ENCODE measurements around the gene EFCAB6. TPM values are rescaled to one million over a fixed set of nuclear protein-coding genes. Genes with fewer than 3 reads are reported as not detected.

Gene EFCAB6
- polyA plus RNA-seq, 4 donors = 0.34 to 1.9 TPM; not detected in 2

- 88 to 98% (median 96%) methylated on average over 1 of the region's 1 CpG for WGBS, 3 donors
- Histone ChIP-seq H3K4me1 (ENCODE audit: control insufficient read depth in 3 of 3, insufficient read depth in 2 of 3, low read depth in 1 of 3, low read length in 2 of 3) (no peaks in the 10 kb centered on the region), H3K27me3 (ENCODE audit: control insufficient read depth in 3 of 3, insufficient read depth in 3 of 3, low read length in 3 of 3) (peaks cover 0 to 1% (median 0%) of the 10 kb centered on the region in 3 donors), H3K4me3 (ENCODE audit: low read depth in 1 of 3, low read length in 3 of 3) (no peak overlapping the region), H3K36me3 (ENCODE audit: control insufficient read depth in 3 of 3, insufficient read depth in 2 of 3, low read depth in 1 of 3, low read length in 3 of 3) (no peaks in the 10 kb centered on the region), H3K9me3 (ENCODE audit: control insufficient read depth in 2 of 2, insufficient read depth in 1 of 2, low read depth in 1 of 2, low read length in 1 of 2) (peaks cover 0 to 9% of the 10 kb centered on the region in 2 donors), H3K27ac (ENCODE audit: low read depth in 1 of 3, low read length in 2 of 3) (no peak overlapping the region)
- DNase-seq (no peak), FAIRE-seq (no peak)
Observed at GRCh38 chr22:43698403-43698802, 113.7 kb downstream of the EFCAB6 start.

- Histone ChIP-seq H3K9me3 (ENCODE audit: control insufficient read depth in 2 of 2, insufficient read depth in 1 of 2, low read depth in 1 of 2, low read length in 1 of 2) (peaks cover 0 to 6% of the 10 kb centered on the region in 2 donors), H3K27me3 (ENCODE audit: control insufficient read depth in 3 of 3, insufficient read depth in 3 of 3, low read length in 3 of 3) (peaks cover 0 to 1% (median 0%) of the 10 kb centered on the region in 3 donors), H3K4me1 (ENCODE audit: control insufficient read depth in 3 of 3, insufficient read depth in 2 of 3, low read depth in 1 of 3, low read length in 2 of 3) (no peaks in the 10 kb centered on the region), H3K27ac (ENCODE audit: low read depth in 1 of 3, low read length in 2 of 3) (no peak overlapping the region), H3K36me3 (ENCODE audit: control insufficient read depth in 3 of 3, insufficient read depth in 2 of 3, low read depth in 1 of 3, low read length in 3 of 3) (no peaks in the 10 kb centered on the region), H3K4me3 (ENCODE audit: low read depth in 1 of 3, low read length in 3 of 3) (no peak overlapping the region)
- FAIRE-seq = no peak
- 80 to 88% (median 87%) methylated on average over 3 of the region's 3 CpGs for WGBS, 3 donors
- DNase-seq = no peak
Observed at GRCh38 chr22:43697894-43698293, 114.2 kb downstream of the EFCAB6 start.

- no peak for DNase-seq
- Histone ChIP-seq H3K36me3 (ENCODE audit: control insufficient read depth in 3 of 3, insufficient read depth in 2 of 3, low read depth in 1 of 3, low read length in 3 of 3) (no peaks in the 10 kb centered on the region), H3K9me3 (ENCODE audit: control insufficient read depth in 2 of 2, insufficient read depth in 1 of 2, low read depth in 1 of 2, low read length in 1 of 2) (no peaks in the 10 kb centered on the region), H3K4me1 (ENCODE audit: control insufficient read depth in 3 of 3, insufficient read depth in 2 of 3, low read depth in 1 of 3, low read length in 2 of 3) (no peaks in the 10 kb centered on the region), H3K27me3 (ENCODE audit: control insufficient read depth in 3 of 3, insufficient read depth in 3 of 3, low read length in 3 of 3) (peaks cover 0 to 5% (median 0%) of the 10 kb centered on the region in 3 donors), H3K4me3 (ENCODE audit: low read depth in 1 of 3, low read length in 3 of 3) (no peak overlapping the region), H3K27ac (ENCODE audit: low read depth in 1 of 3, low read length in 2 of 3) (no peak overlapping the region)
- 90 to 94% (median 90%) methylated on average over 2 of the region's 2 CpGs for whole genome bisulfite sequencing, 3 donors
- FAIRE-seq = no peak
Observed at GRCh38 chr22:43693249-43693648, 118.9 kb downstream of the EFCAB6 start.

GRCh38 chr22:43689356-43689755 lies 122.7 kb downstream of the EFCAB6 start:
- FAIRE-seq = no peak
- no peaks in the 10 kb centered on the region for H3K9me3 ChIP-seq (ENCODE audit: control insufficient read depth in 2 of 2, insufficient read depth in 1 of 2, low read depth in 1 of 2, low read length in 1 of 2)
- 85 to 94% (median 87%) methylated on average over 6 of the region's 6 CpGs for WGBS, 3 donors
- H3K27ac ChIP-seq (ENCODE audit: low read depth in 1 of 3, low read length in 2 of 3) = no peak overlapping the region
- H3K27me3 ChIP-seq (ENCODE audit: control insufficient read depth in 3 of 3, insufficient read depth in 3 of 3, low read length in 3 of 3) = peaks cover 0 to 5% (median 0%) of the 10 kb centered on the region in 3 donors
- H3K36me3 ChIP-seq (ENCODE audit: control insufficient read depth in 3 of 3, insufficient read depth in 2 of 3, low read depth in 1 of 3, low read length in 3 of 3) = no peaks in the 10 kb centered on the region
- no peak for DNase-seq
- no peak overlapping the region for H3K4me3 ChIP-seq (ENCODE audit: low read depth in 1 of 3, low read length in 3 of 3)
- no peaks in the 10 kb centered on the region for H3K4me1 ChIP-seq (ENCODE audit: control insufficient read depth in 3 of 3, insufficient read depth in 2 of 3, low read depth in 1 of 3, low read length in 2 of 3)

GRCh38 chr22:43682851-43683250 lies 129.3 kb downstream of the EFCAB6 start:
- Histone ChIP-seq H3K4me1 (ENCODE audit: control insufficient read depth in 3 of 3, insufficient read depth in 2 of 3, low read depth in 1 of 3, low read length in 2 of 3) (peaks cover 0 to 6% (median 0%) of the 10 kb centered on the region in 3 donors), H3K27ac (ENCODE audit: low read depth in 1 of 3, low read length in 2 of 3) (peak overlapping the region in 1 of 3 donors; percentile 68), H3K4me3 (ENCODE audit: low read depth in 1 of 3, low read length in 3 of 3) (no peak overlapping the region), H3K36me3 (ENCODE audit: control insufficient read depth in 3 of 3, insufficient read depth in 2 of 3, low read depth in 1 of 3, low read length in 3 of 3) (no peaks in the 10 kb centered on the region), H3K27me3 (ENCODE audit: control insufficient read depth in 3 of 3, insufficient read depth in 3 of 3, low read length in 3 of 3) (no peaks in the 10 kb centered on the region), H3K9me3 (ENCODE audit: control insufficient read depth in 2 of 2, insufficient read depth in 1 of 2, low read depth in 1 of 2, low read length in 1 of 2) (no peaks in the 10 kb centered on the region)
- 57 to 76% (median 63%) methylated on average over 6 of the region's 6 CpGs for WGBS, 3 donors
- FAIRE-seq (no peak), DNase-seq (peak; percentile 48 to 71)

GRCh38 chr22:43681731-43682360 lies 130.3 kb downstream of the EFCAB6 start:
- no peak overlapping the region for H3K4me3 ChIP-seq (ENCODE audit: low read depth in 1 of 3, low read length in 3 of 3)
- no peaks in the 10 kb centered on the region for H3K36me3 ChIP-seq (ENCODE audit: control insufficient read depth in 3 of 3, insufficient read depth in 2 of 3, low read depth in 1 of 3, low read length in 3 of 3)
- DNase-seq = peak in 1 of 2 donors; percentile 32
- no peaks in the 10 kb centered on the region for H3K9me3 ChIP-seq (ENCODE audit: control insufficient read depth in 2 of 2, insufficient read depth in 1 of 2, low read depth in 1 of 2, low read length in 1 of 2)
- H3K4me1 ChIP-seq (ENCODE audit: control insufficient read depth in 3 of 3, insufficient read depth in 2 of 3, low read depth in 1 of 3, low read length in 2 of 3) = peaks cover 0 to 6% (median 0%) of the 10 kb centered on the region in 3 donors
- H3K27me3 ChIP-seq (ENCODE audit: control insufficient read depth in 3 of 3, insufficient read depth in 3 of 3, low read length in 3 of 3) = no peaks in the 10 kb centered on the region
- FAIRE-seq = no peak
- WGBS, 3 donors = 64 to 72% (median 68%) methylated on average over 6 of the region's 6 CpGs
- peak overlapping the region in 1 of 3 donors; percentile 68 for H3K27ac ChIP-seq (ENCODE audit: low read depth in 1 of 3, low read length in 2 of 3)

GRCh38 chr22:43670513-43670912 lies 141.6 kb downstream of the EFCAB6 start:
- no peak overlapping the region for H3K4me3 ChIP-seq (ENCODE audit: low read depth in 1 of 3, low read length in 3 of 3)
- H3K27me3 ChIP-seq (ENCODE audit: control insufficient read depth in 3 of 3, insufficient read depth in 3 of 3, low read length in 3 of 3) = no peaks in the 10 kb centered on the region
- WGBS, 3 donors = 16 to 62% (median 39%) methylated on average over 7 of the region's 7 CpGs
- no peaks in the 10 kb centered on the region for H3K9me3 ChIP-seq (ENCODE audit: control insufficient read depth in 2 of 2, insufficient read depth in 1 of 2, low read depth in 1 of 2, low read length in 1 of 2)
- H3K36me3 ChIP-seq (ENCODE audit: control insufficient read depth in 3 of 3, insufficient read depth in 2 of 3, low read depth in 1 of 3, low read length in 3 of 3) = no peaks in the 10 kb centered on the region
- H3K4me1 ChIP-seq (ENCODE audit: control insufficient read depth in 3 of 3, insufficient read depth in 2 of 3, low read depth in 1 of 3, low read length in 2 of 3) = peaks cover 0 to 11% (median 0%) of the 10 kb centered on the region in 3 donors
- FAIRE-seq = no peak
- peak; percentile 94 to 98 for DNase-seq
- peak overlapping the region; percentile 58 to 85 (median 74) for H3K27ac ChIP-seq (ENCODE audit: low read depth in 1 of 3, low read length in 2 of 3)

GRCh38 chr22:43669190-43669589 lies 142.9 kb downstream of the EFCAB6 start:
- Histone ChIP-seq H3K27ac (ENCODE audit: low read depth in 1 of 3, low read length in 2 of 3) (no peak overlapping the region), H3K27me3 (ENCODE audit: control insufficient read depth in 3 of 3, insufficient read depth in 3 of 3, low read length in 3 of 3) (no peaks in the 10 kb centered on the region), H3K4me1 (ENCODE audit: control insufficient read depth in 3 of 3, insufficient read depth in 2 of 3, low read depth in 1 of 3, low read length in 2 of 3) (peaks cover 0 to 11% (median 0%) of the 10 kb centered on the region in 3 donors), H3K9me3 (ENCODE audit: control insufficient read depth in 2 of 2, insufficient read depth in 1 of 2, low read depth in 1 of 2, low read length in 1 of 2) (no peaks in the 10 kb centered on the region), H3K4me3 (ENCODE audit: low read depth in 1 of 3, low read length in 3 of 3) (no peak overlapping the region), H3K36me3 (ENCODE audit: control insufficient read depth in 3 of 3, insufficient read depth in 2 of 3, low read depth in 1 of 3, low read length in 3 of 3) (no peaks in the 10 kb centered on the region)
- 43 to 86% (median 44%) methylated on average over 1 of the region's 1 CpG for WGBS, 3 donors
- FAIRE-seq (no peak), DNase-seq (no peak)

GRCh38 chr22:43667656-43668055 lies 144.4 kb downstream of the EFCAB6 start:
- no peaks in the 10 kb centered on the region for H3K9me3 ChIP-seq (ENCODE audit: control insufficient read depth in 2 of 2, insufficient read depth in 1 of 2, low read depth in 1 of 2, low read length in 1 of 2)
- no peak overlapping the region for H3K4me3 ChIP-seq (ENCODE audit: low read depth in 1 of 3, low read length in 3 of 3)
- WGBS, 3 donors = 84 to 94% (median 89%) methylated on average over 8 of the region's 8 CpGs
- H3K27ac ChIP-seq (ENCODE audit: low read depth in 1 of 3, low read length in 2 of 3) = no peak overlapping the region
- H3K36me3 ChIP-seq (ENCODE audit: control insufficient read depth in 3 of 3, insufficient read depth in 2 of 3, low read depth in 1 of 3, low read length in 3 of 3) = no peaks in the 10 kb centered on the region
- no peak for FAIRE-seq
- peaks cover 0 to 11% (median 0%) of the 10 kb centered on the region in 3 donors for H3K4me1 ChIP-seq (ENCODE audit: control insufficient read depth in 3 of 3, insufficient read depth in 2 of 3, low read depth in 1 of 3, low read length in 2 of 3)
- no peaks in the 10 kb centered on the region for H3K27me3 ChIP-seq (ENCODE audit: control insufficient read depth in 3 of 3, insufficient read depth in 3 of 3, low read length in 3 of 3)
- DNase-seq = no peak
